ENCODE results near the gene DNALI1. TPM values are rescaled to one million over a fixed set of nuclear protein-coding genes. Genes with fewer than 3 reads are reported as not detected.
"Not testable (repeated sequence)": the region's sequence is repeated elsewhere in the genome, so short reads cannot be mapped to it uniquely, and the experiment has no call there.

DNALI1 gene
- total RNA-seq, 1 experiment from 2014 or later, result not detected

- DNase-seq (ENCODE audit: unreplicated experiment), result peak; percentile 91
- Mint-ChIP-seq H3K4me3 (ENCODE audit: unreplicated experiment) (peak overlapping the region; percentile 22), H3K36me3 (ENCODE audit: insufficient read depth, unreplicated experiment) (peaks cover 86% of the 10 kb centered on the region), H3K4me1 (ENCODE audit: insufficient read depth, unreplicated experiment) (peaks cover 29% of the 10 kb centered on the region), H3K27me3 (ENCODE audit: insufficient read depth, unreplicated experiment) (no peaks in the 10 kb centered on the region), H3K27ac (ENCODE audit: low read depth, unreplicated experiment) (peak overlapping the region; percentile 89), H3K9me3 (ENCODE audit: unreplicated experiment) (no peaks in the 10 kb centered on the region)
- intact Hi-C loops (cut with micrococcal nuclease), result loop anchor here (10.0 kb wide), 1 partner anchor 63 kb away; the partner anchor contains the start of gene ZC3H12A
- BruUV-seq (replicated peaks), result TSS peak; percentile 19
- ChIA-PET CTCF (interaction anchor here (0.6 to 1.8 kb wide), 3 partner anchors 10 to 1012 kb away, joined by 3 to 5 read pairs (median 3); partner anchors contain the start of gene MEAF6), POLR2A (interaction anchor here (0.6 to 4.1 kb wide), 9 partner anchors 10 to 1087 kb away, joined by 3 to 26 read pairs (median 5); partner anchors contain the start of genes MEAF6, OSCP1 and SNIP1)
- no peak for TF ChIP-seq CTCF (IDR thresholded peaks at IDR 0.05; ENCODE audit: unreplicated experiment)
These were observed 19.4 kb upstream of the DNALI1 start for GRCh38 chr1:37537378-37537777.

- not testable (repeated sequence) for BruUV-seq (replicated peaks); H3K27ac Mint-ChIP-seq (ENCODE audit: low read depth, unreplicated experiment); DNase-seq (ENCODE audit: unreplicated experiment); H3K27me3 Mint-ChIP-seq (ENCODE audit: insufficient read depth, unreplicated experiment); H3K4me3 Mint-ChIP-seq (ENCODE audit: unreplicated experiment); H3K9me3 Mint-ChIP-seq (ENCODE audit: unreplicated experiment)
- Mint-ChIP-seq H3K4me1 (ENCODE audit: insufficient read depth, unreplicated experiment) (peaks cover 23% of the 10 kb centered on the region), H3K36me3 (ENCODE audit: insufficient read depth, unreplicated experiment) (peaks cover 96% of the 10 kb centered on the region)
- ChIA-PET POLR2A (interaction anchor here (0.7 to 2.4 kb wide), 3 partner anchors 9 to 14 kb away, joined by 3 to 12 read pairs (median 4); partner anchors contain the start of gene SNIP1), CTCF (interaction anchor here (0.6 to 1.1 kb wide), 3 partner anchors 41 to 325 kb away, joined by 3 to 4 read pairs (median 3); no protein-coding TSS in a partner anchor)
- intact Hi-C loops (cut with micrococcal nuclease), result loop anchor here (10.0 kb wide), 1 partner anchor 64 kb away; the partner anchor contains the start of gene ZC3H12A
These were observed 17.6 kb upstream of the DNALI1 start for GRCh38 chr1:37539154-37539553.

- no peaks in the 10 kb centered on the region for H3K9me3 Mint-ChIP-seq (ENCODE audit: unreplicated experiment)
- H3K4me1 Mint-ChIP-seq (ENCODE audit: insufficient read depth, unreplicated experiment), result peaks cover 15% of the 10 kb centered on the region
- ChIA-PET CTCF (interaction anchor here (1.1 kb wide), 1 partner anchor 25 kb away, joined by 3 read pairs; the partner anchor contains the start of gene MEAF6), POLR2A (interaction anchor here (0.6 to 1.2 kb wide), 2 partner anchors 14 to 1549 kb away, joined by 3 to 5 read pairs; partner anchors contain the start of gene SNIP1)
- no TSS peak for BruUV-seq (replicated peaks)
- no peak overlapping the region for H3K27ac Mint-ChIP-seq (ENCODE audit: low read depth, unreplicated experiment)
- intact Hi-C loops (cut with micrococcal nuclease), result no loop called here
- TF ChIP-seq CTCF (IDR thresholded peaks at IDR 0.05; ENCODE audit: unreplicated experiment), result no peak
- no peaks in the 10 kb centered on the region for H3K27me3 Mint-ChIP-seq (ENCODE audit: insufficient read depth, unreplicated experiment)
- no peak overlapping the region for H3K4me3 Mint-ChIP-seq (ENCODE audit: unreplicated experiment)
- H3K36me3 Mint-ChIP-seq (ENCODE audit: insufficient read depth, unreplicated experiment), result peaks cover 96% of the 10 kb centered on the region
- DNase-seq (ENCODE audit: unreplicated experiment), result no peak
These were observed 16.5 kb upstream of the DNALI1 start for GRCh38 chr1:37540036-37540785.

GRCh38 chr1:37544530-37544929, 12.2 kb upstream of the DNALI1 start:
- POLR2A ChIA-PET, result interaction anchor here (1.0 to 1.7 kb wide), 2 partner anchors 9 to 10 kb away, joined by 3 to 7 read pairs; partner anchors contain the start of gene SNIP1
- intact Hi-C loops (cut with micrococcal nuclease), result no loop called here
- Mint-ChIP-seq H3K9me3 (ENCODE audit: unreplicated experiment) (no peaks in the 10 kb centered on the region), H3K4me1 (ENCODE audit: insufficient read depth, unreplicated experiment) (peaks cover 3% of the 10 kb centered on the region), H3K4me3 (ENCODE audit: unreplicated experiment) (no peak overlapping the region), H3K27ac (ENCODE audit: low read depth, unreplicated experiment) (no peak overlapping the region), H3K36me3 (ENCODE audit: insufficient read depth, unreplicated experiment) (peaks cover 94% of the 10 kb centered on the region), H3K27me3 (ENCODE audit: insufficient read depth, unreplicated experiment) (no peaks in the 10 kb centered on the region)
- BruUV-seq (replicated peaks), result no TSS peak
- no peak for TF ChIP-seq CTCF (IDR thresholded peaks at IDR 0.05; ENCODE audit: unreplicated experiment)
- DNase-seq (ENCODE audit: unreplicated experiment), result no peak
- CTCF ChIA-PET, result interaction anchor here (0.6 to 1.6 kb wide), 3 partner anchors 57 to 109 kb away, joined by 3 to 6 read pairs (median 5); no protein-coding TSS in a partner anchor

All from MCF 10A (cell line).